GM12878 (cell line): ENCODE measurements around the gene NAALADL1. TPM values are rescaled to one million over a fixed set of nuclear protein-coding genes. Genes with fewer than 3 reads are reported as not detected.

Experiments
- ATAC-seq: fragments of 200-7000 bp; cut with Tn5 transposase; 3 replicates; pipeline ENCODE4 v1.9.1; 2020; ENCODE audit warnings: mild to moderate bottlenecking, moderate library complexity
- BruUV-seq: library from RNA; stranded (reverse); fragments of 400-500 nt; replicated peaks from 2 replicates; lab custom pipeline; 2021; lab: Mats Ljungman, UMichigan
- CTCF ChIA-PET: fragments of 300-600 bp; sonication (Branson Sonifier 250); formaldehyde crosslinking; extraction: SDS; loops from one replicate; lab custom pipeline; 2021; ENCODE audit warnings: inconsistent platforms; lab: Yijun Ruan, JAX
- POLR2A ChIA-PET: fragments of 350-600 bp; formaldehyde crosslinking; extraction: SDS; loops from one replicate; lab custom pipeline; 2021; ENCODE audit warnings: inconsistent platforms; lab: Charles Lee
- RAD21 ChIA-PET: fragments of 300-600 bp; sonication (Branson Sonifier 250); formaldehyde crosslinking; loops from one replicate; lab custom pipeline; 2023; ENCODE audit warnings: antibody characterized with exemption; ENCODE audit not compliant: unreplicated experiment; lab: Charles Lee
- SMC1A ChIA-PET: fragments of 300-600 bp; sonication (Branson Sonifier 250); formaldehyde crosslinking; loops from one replicate; lab custom pipeline; 2023; ENCODE audit not compliant: unreplicated experiment, uncharacterized antibody; lab: Charles Lee
- DNase-seq: peaks from one replicate; pipeline ENCODE4 v3.0.0-alpha.2; 2011; ENCODE audit warnings: low read depth, low spot score
- FAIRE-seq: peaks from 3 replicates; lab custom pipeline; 2011; peaks lifted over from hg19 to GRCh38; lab: Jason Lieb, UNC
- H2AFZ ChIP-seq: 2 replicates; pipeline ENCODE4 v1.6.0; 2011; ENCODE audit warnings: low read depth, low read length, control low read depth; ENCODE audit not compliant: control insufficient read depth
- H3K27ac ChIP-seq: 2 replicates; pipeline ENCODE4 v1.5.1; 2011; ENCODE audit warnings: control low read depth; ENCODE audit not compliant: control insufficient read depth, insufficient read depth
- H3K27me3 ChIP-seq, 2 experiments: replicated peaks in 1 of 2; 2 replicates each; pipeline versions ENCODE4 v1.6.0 to v1.6.1; 2011; ENCODE audit warnings: low read length in 1 of 2; ENCODE audit not compliant: control insufficient read depth in 2 of 2, insufficient read depth in 2 of 2
- H3K36me3 ChIP-seq, 2 experiments: 2 replicates each; pipeline ENCODE4 v1.5.1; 2011; ENCODE audit warnings: low read length in 1 of 2; ENCODE audit not compliant: control insufficient read depth in 2 of 2, insufficient read depth in 2 of 2
- H3K4me1 ChIP-seq: 2 replicates; pipeline ENCODE4 v1.6.1; 2011; ENCODE audit warnings: mild to moderate bottlenecking, low read length, moderate library complexity, mixed read lengths; ENCODE audit not compliant: control insufficient read depth, insufficient read depth
- H3K4me2 ChIP-seq: 2 replicates; pipeline ENCODE4 v1.6.0; 2011; ENCODE audit warnings: control low read depth; ENCODE audit not compliant: control insufficient read depth, insufficient read depth
- H3K4me3 ChIP-seq: fragments of 200-600 bp; sonication (generic); 2 replicates; pipeline ENCODE4 v1.5.1; 2016
- H3K79me2 ChIP-seq: 2 replicates; pipeline ENCODE4 v1.6.0; 2011; ENCODE audit warnings: low read length; ENCODE audit not compliant: control insufficient read depth, insufficient read depth
- H3K9ac ChIP-seq: 2 replicates; pipeline ENCODE4 v1.8.0; 2011; ENCODE audit warnings: low read length, control low read depth, mixed read lengths; ENCODE audit not compliant: control insufficient read depth, insufficient read depth
- H3K9me3 ChIP-seq: replicated peaks from 3 replicates; pipeline ENCODE4 v1.5.1; 2011; ENCODE audit warnings: mild to moderate bottlenecking, low read length; ENCODE audit not compliant: control insufficient read depth, insufficient read depth
- H4K20me1 ChIP-seq: 2 replicates; pipeline ENCODE4 v1.6.0; 2011; ENCODE audit not compliant: control insufficient read depth, insufficient read depth
- ATF3 ChIP-seq: IDR thresholded peaks from 2 replicates; pipeline ENCODE4 v1.6.1; 2011; ENCODE audit warnings: low read depth, mild to moderate bottlenecking, low read length, moderate library complexity, borderline replicate concordance; ENCODE audit errors: extremely low read depth
- CBX3 ChIP-seq: fragments of 200-600 bp; sonication (generic); IDR thresholded peaks from 2 replicates; pipeline ENCODE4 v1.6.1; 2016; ENCODE audit warnings: low read depth, borderline replicate concordance
- CREM ChIP-seq: IDR thresholded peaks from 2 replicates; pipeline ENCODE4 v1.6.1; 2014; ENCODE audit warnings: antibody characterized with exemption, low read depth
- FOXM1 ChIP-seq: IDR thresholded peaks from 2 replicates; pipeline ENCODE4 v1.6.1; 2012; ENCODE audit warnings: low read depth, mild to moderate bottlenecking, inconsistent platforms, low read length, moderate library complexity
- HCFC1 ChIP-seq: fragments of 150-350 bp; IDR thresholded peaks from 2 replicates; pipeline ENCODE4 v1.6.1; 2014; ENCODE audit warnings: low read length
- KLF5 ChIP-seq: fragments of 450-650 bp; IDR thresholded peaks from 2 replicates; pipeline ENCODE4 v1.6.1; 2014; ENCODE audit warnings: mild to moderate bottlenecking; ENCODE audit not compliant: partially characterized antibody
- NFXL1 ChIP-seq: fragments of 450-650 bp; IDR thresholded peaks from 2 replicates; pipeline ENCODE4 v1.6.1; 2017; ENCODE audit warnings: antibody characterized with exemption, mild to moderate bottlenecking, borderline replicate concordance
- PRDM15 ChIP-seq: fragments of 450-650 bp; formaldehyde crosslinking; IDR thresholded peaks from 2 replicates; pipeline ENCODE4 v1.4.0; 2020; ENCODE audit warnings: mild to moderate bottlenecking, moderate library complexity
- SREBF1 ChIP-seq: IDR thresholded peaks from 2 replicates; pipeline ENCODE4 v1.6.1; 2012; ENCODE audit warnings: mild to moderate bottlenecking, low read length
- SUZ12 ChIP-seq: fragments of 200-600 bp; sonication (generic); IDR thresholded peaks from one replicate; pipeline ENCODE4 v1.6.1; 2018; ENCODE audit warnings: antibody characterized with exemption, mild to moderate bottlenecking; ENCODE audit not compliant: unreplicated experiment
- TCF3 ChIP-seq: IDR thresholded peaks from 2 replicates; pipeline ENCODE4 v1.6.1; 2012; ENCODE audit warnings: low read depth, mild to moderate bottlenecking, low read length, borderline replicate concordance; ENCODE audit not compliant: insufficient read depth
- USF2 ChIP-seq: IDR thresholded peaks from 2 replicates; pipeline ENCODE4 v1.6.1; 2011; ENCODE audit warnings: low read depth, low read length, improper control_type of control experiment, borderline replicate concordance
- ZNF207 ChIP-seq: fragments of 450-650 bp; IDR thresholded peaks from 2 replicates; pipeline ENCODE4 v1.6.1; 2014; ENCODE audit warnings: antibody characterized with exemption, mild to moderate bottlenecking, borderline replicate concordance
- WGBS: methylation state at CpG from one replicate; pipeline ENCODE4 v1.1.6; 2016; ENCODE audit warnings: low lambda C conversion rate; ENCODE audit not compliant: insufficient replicate concordance, insufficient coverage; ENCODE audit errors: missing lambda C conversion rate; 5-methylcytosine and 5-hydroxymethylcytosine counted together
- in situ Hi-C: fragments of 300-500 bp; cut with MboI; formaldehyde crosslinking; loops from 9 replicates; pipeline ENCODE4 v1.14.3; 2018; ENCODE audit warnings: mixed read lengths
- intact Hi-C: fragments of 100-400 bp; cut with micrococcal nuclease; formaldehyde crosslinking; loops from one replicate; pipeline ENCODE4 v1.14.2; 2022; ENCODE audit not compliant: unreplicated experiment
- polyA plus RNA-seq, 11 experiments: library from polyadenylated mRNA; depleted of rRNA in 4 of 11; unstranded in 6 of 11; stranded (reverse) in 5 of 11; fragments of >200 nt; fragmentation: Nextera tagmentation in 4 of 11; fragmentation: Illumina TruSeq in 1 of 11; extraction: Ambion mirVana in 4 of 11; extraction: Trizol in 1 of 11; gene quantifications; 1 replicate in 1 of 11; 2 replicates in 10 of 11; pipeline versions ENCODE4 v1.2.1 to v1.2.3, GENCODE V29; 2011 to 2016; ENCODE audit warnings: inconsistent platforms in 2 of 11, missing spikeins in 2 of 11, low read depth in 1 of 11
- total RNA-seq, 4 experiments: library from RNA; depleted of rRNA in 3 of 4; stranded (reverse); fragments of >200 nt in 3 of 4; fragmentation: Illumina TruSeq in 1 of 4; extraction: Trizol in 1 of 4; gene quantifications; 2 replicates each; pipeline versions ENCODE4 v1.2.1 to v1.2.3, GENCODE V29; 2013 to 2021

Gene NAALADL1
- total and polyA plus RNA-seq, 10 of the 15 experiments (the other 5 are each of a cell fraction or from before 2014, with no cell fraction given) = 0.77 to 5.5 (median 1.5) TPM

- H3K79me2 ChIP-seq = no peaks in the 10 kb centered on the region; the same call in none of the 2 replicates
- H3K36me3 ChIP-seq = peaks cover 0 to 5% of the 10 kb centered on the region in 2 experiments; a peak in 2 of 4 replicates
- no peaks in the 10 kb centered on the region; the same call in 1 of the 2 replicates for H4K20me1 ChIP-seq
- ChIA-PET SMC1A (interaction anchor here (1.0 kb wide), 1 partner anchor 78 kb away, joined by 3 read pairs; no protein-coding TSS in a partner anchor), POLR2A (no interaction called here), RAD21 (no interaction called here), CTCF (no interaction called here)
- H3K4me1 ChIP-seq = peaks cover 7% of the 10 kb centered on the region
- no peak for FAIRE-seq
- intact Hi-C loops = no loop called here
- in situ Hi-C loops = no loop called here
- TF ChIP-seq SUZ12 = no peak
- TF ChIP-seq KLF5 = no peak
- no peak for TF ChIP-seq HCFC1
- no peak for TF ChIP-seq ZNF207
- TF ChIP-seq USF2 = no peak
- no peak for TF ChIP-seq ATF3
- TF ChIP-seq CBX3 = no peak
- no peak for TF ChIP-seq CREM
- TF ChIP-seq FOXM1 = no peak
- no peak for TF ChIP-seq TCF3
- TF ChIP-seq PRDM15 (CRISPR knock-in tag) = no peak
- no peak for TF ChIP-seq SREBF1
- no peak for TF ChIP-seq NFXL1
- WGBS = 98% methylated on average over 10 of the region's 11 CpGs
- no peak for DNase-seq
- no peak overlapping the region for H3K4me3 ChIP-seq
- H3K4me2 ChIP-seq = no peak overlapping the region
- H2AFZ ChIP-seq = no peak overlapping the region
- BruUV-seq = no TSS peak
- ATAC-seq = no peak
- no peaks in the 10 kb centered on the region for H3K27me3 ChIP-seq
- no peaks in the 10 kb centered on the region for H3K9me3 ChIP-seq
- H3K9ac ChIP-seq = no peak overlapping the region
- no peak overlapping the region for H3K27ac ChIP-seq
Observed at GRCh38 chr11:65021509-65021908, 36.8 kb downstream of the NAALADL1 start.
